HS-5 (cell line): ENCODE results near the gene NOX4.

Experiments used
- DNase-seq: peaks from one replicate; pipeline ENCODE4 v3.0.0-alpha.2; 2012; ENCODE audit warnings: low read depth

NOX4 gene

DNA sequence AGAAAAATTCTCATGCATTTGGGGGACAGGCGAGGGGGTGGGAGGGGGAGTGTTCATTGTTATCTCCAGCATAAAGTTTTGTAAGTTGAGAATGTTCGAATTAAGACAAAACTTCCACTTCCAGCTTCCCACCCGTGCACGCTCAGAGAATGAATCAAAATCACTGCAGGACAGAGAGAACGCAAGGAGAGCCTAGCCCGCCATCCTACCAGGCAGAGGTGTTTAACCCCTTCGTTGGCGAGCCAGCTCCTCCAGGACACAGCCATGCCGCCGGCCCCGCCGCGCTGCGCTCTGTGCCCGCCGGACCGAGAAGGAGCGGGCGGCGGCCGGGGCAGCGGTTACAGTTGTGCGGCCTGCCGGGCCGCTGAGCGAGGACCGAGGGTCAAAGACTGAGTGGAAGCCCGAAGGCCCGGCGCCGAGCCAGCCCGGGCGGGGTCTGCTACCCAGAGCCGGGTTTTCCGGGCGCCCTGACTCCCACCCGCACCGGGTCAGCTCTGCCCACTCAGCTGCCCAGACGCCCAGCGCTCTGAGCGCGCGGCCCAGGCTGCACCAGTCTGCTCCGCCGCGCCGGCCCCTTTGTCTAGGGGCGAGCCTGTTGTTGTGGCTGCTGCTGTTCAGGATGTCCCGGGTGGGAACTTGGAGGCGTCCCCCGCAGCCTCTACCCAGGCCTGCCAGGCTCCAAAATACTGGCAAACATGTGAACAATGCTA lies at the start of gene NOX4:
TSS of gene NOX4 (minus strand) at position 395 of the 710 bp plus-strand sequence. CDS start at position 266, 129 bp downstream.
- DNase-seq = no peak

DNA sequence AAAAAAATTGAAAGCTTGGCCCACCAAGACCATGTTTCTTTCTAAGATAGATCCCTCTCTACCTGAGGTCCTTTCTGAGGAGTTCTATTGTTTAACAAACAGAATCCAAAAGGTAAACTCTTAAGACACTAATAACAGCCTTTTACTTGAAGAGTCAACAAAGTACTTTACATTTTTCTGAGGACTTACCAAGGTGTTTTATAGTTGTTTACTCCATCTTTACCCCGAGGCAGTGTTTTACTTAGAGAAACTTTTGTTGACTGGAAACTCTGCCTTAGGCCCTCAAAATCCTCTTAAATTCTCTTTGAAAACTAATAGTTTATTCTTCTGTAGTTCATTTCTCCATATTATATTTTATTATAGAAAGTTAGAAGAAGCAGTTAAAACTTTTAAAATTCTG lies 49.7 kb upstream of the NOX4 start:
- no peak for DNase-seq

DNA sequence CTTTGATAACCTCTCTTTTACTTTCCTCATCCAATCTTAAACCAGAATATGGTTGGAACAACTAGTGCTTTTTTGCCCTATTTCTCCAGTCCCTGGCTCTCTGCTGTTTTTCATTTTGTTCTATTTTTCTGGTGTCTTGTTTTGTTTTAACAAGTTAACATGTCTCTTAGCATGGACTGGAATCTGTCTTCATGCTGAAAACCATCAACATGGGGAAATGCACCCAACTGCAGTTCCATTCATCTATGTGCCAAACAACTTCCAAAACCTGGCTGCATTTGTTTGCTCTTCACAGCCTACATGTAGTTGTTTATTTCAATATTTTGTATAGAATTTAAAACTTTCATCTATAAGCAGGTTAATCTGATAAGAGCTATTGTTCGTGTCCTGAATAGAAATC lies 46.8 kb upstream of the NOX4 start:
- DNase-seq = no peak

DNA sequence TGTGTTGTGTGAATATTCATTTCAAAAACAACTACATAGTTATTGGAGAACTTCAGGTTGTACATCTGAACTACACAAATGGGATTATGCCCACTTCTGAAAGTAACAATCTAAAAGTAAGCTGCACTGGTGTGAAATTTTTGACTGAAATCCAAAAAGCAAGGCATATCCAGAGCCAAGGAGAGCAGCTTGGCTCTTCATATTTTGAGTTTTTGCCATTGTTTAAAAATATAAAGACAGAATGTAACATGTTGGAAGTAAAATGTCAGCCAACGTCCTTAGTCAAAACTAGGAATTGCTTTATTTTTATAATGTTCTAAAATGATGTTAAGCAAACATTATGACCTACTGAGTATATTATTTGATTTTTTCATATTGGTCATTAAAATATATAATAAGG lies 45.8 kb upstream of the NOX4 start:
- no peak for DNase-seq

- DNase-seq = no peak
Measured at GRCh38 chr11:89535221-89535620, 44.0 kb upstream of the NOX4 start.

- DNase-seq = no peak
Measured at GRCh38 chr11:89529626-89530380, 38.6 kb upstream of the NOX4 start.

DNA sequence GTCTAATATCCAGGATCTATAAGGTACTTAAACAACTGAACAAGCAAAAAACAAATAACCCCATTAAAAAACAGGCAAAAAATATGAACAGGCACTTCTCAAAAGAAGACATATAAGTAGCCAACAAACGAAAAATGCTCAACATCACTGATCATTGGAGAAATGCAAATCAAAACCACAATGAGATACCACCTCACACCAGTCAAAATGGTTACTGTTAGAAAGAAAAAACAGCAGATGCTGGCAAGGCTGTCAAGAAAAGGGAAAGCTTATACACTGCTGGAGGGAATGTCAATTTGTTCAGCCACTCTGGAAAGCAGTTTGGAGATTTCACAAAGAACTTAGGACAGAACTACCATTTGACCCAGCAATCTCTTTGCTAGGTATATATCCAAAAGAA lies 30.6 kb upstream of the NOX4 start:
- DNase-seq = no peak

- no peak for DNase-seq
Measured at GRCh38 chr11:89521294-89521693, 30.1 kb upstream of the NOX4 start.

DNA sequence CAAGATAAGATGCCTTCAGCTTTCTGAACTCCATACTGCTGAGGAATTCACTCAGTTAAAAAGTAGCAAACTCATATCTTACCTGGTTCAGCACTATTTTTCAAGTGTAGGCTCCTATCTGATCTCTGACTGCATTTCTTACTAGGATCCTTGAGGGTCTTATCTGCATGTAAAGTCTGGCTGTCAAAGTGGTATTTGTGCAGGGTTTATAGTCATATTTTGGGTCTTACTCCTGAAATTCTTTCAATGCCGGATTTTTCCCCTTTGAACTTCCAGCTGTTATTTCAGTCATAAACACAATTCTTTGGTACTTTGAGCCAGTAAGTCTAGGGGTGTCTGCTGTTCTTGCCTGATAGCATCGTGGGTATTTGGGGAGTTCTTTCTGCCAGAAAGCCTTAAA lies 25.3 kb upstream of the NOX4 start:
- no peak for DNase-seq

- no peak for DNase-seq
Measured at GRCh38 chr11:89508544-89508943, 17.4 kb upstream of the NOX4 start.

- no peak for DNase-seq
Measured at GRCh38 chr11:89504270-89504669, 13.1 kb upstream of the NOX4 start.

GRCh38 chr11:89503422-89503821 lies 12.2 kb upstream of the NOX4 start:
- DNase-seq = no peak

DNA sequence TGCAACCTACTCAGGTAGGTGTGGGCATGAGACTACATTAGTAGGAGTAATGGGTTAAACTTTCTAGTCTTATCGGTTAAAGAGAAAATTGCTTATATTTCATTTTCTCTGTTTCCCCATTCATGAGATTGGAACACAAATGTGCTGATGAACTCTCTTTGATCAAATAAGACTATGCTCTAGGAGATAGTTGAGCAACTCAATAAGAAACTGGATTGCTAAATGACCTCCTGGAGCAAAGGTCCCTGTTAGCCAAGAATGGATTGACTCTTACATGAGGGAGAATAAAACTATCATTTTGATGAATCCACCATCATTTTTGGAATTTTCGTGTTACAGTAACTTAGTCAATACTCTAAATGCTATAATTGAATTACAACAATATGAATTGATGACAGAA lies 11.1 kb upstream of the NOX4 start:
- DNase-seq = no peak

DNA sequence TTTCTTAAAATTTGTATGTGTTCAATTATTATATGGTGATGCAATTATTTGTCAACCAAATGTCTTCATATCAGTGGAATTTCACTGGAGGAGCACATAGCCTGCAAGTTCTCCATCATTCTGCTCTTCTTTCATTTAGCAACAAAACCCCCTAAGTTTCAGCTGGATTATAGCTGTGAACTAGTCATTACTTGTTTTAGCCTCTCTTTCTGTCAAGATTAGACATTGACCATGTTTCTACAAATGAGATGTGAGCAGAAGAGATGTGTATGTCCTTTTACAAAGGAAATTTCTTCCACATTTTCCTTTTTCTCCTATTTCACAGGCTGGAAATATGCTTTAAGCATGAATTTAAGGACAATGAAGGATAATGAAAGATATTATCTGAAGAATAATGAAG lies 9.2 kb upstream of the NOX4 start:
- no peak for DNase-seq

GRCh38 chr11:89498845-89499448 lies 7.8 kb upstream of the NOX4 start:
- no peak for DNase-seq

GRCh38 chr11:89495951-89496350 lies 4.8 kb upstream of the NOX4 start:
- peak; percentile 65 for DNase-seq

DNA sequence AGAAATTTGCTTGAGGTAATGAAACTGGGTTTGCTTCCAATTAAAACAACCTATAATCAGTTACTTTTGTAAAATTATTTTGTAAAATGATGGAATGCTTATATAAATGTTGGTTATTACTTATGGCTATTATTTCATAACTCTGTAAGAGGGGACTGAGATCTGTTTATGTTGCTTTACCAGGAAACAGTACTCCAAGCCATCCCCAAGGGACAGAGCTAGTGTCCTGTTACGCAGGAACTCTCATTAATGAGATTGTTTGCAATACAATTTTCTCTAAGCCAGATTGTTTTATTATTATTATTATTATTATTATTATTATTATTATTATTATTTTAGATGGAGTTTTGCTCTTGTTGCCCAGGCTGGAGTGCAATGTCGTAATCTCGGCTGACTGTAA lies 2.3 kb upstream of the NOX4 start:
- DNase-seq = no peak

DNA sequence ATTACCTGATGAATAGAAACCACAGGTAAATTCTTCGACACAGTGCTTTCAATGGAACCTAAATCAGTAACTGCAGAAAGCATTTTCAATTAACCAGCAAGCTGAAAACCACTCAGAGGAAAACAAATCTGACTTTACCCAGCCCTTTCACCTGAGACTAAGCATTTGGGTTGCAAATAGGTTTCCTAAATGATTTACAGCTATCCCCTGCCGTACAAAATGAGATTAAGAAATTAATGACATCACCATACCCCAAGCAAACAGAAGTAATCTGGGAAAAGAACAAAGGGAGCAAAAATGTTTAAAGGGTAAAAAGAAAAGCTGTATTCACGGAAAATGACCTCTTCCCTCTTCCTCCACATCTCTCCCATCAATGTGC lies 584 bp downstream of the NOX4 start:
- no peak for DNase-seq

DNA sequence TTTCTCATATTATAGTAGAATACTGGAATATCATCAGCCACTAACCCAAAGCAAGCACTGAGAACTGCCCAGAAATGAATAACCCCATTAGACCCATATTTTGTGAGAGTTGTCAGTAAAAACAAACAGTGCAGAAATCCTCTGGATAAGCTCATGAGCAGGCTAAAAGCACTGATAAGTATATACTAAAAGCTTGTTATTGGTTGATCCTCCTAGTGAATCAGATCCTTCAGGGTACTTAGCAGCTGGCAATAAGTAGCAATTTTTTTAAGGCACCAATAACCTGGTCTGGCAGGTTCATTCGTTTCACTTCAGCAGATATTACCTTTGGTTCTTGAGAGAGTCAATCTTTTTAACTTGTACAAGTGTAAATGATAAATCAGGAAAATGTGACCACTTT lies 1.2 kb downstream of the NOX4 start:
- no peak for DNase-seq

DNA sequence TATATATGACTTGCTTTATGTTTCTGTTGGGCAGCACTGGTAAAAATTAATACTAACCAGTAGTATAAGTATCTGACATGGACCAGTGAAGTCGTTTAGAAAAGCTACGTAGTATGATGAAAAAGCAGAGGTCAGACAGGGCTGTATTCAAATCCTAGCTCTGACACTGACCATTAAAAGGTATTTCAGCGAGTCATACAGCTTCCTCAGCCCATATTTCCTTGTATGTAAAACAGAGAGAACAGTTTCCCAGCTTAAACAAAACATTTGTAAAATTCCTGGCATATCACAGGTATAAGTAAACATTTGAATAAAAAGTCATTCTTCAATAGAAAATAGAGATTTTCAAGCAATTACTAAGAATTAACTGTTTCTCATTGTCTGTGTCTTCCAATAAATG lies 4.2 kb downstream of the NOX4 start:
- DNase-seq = peak; percentile 22

DNA sequence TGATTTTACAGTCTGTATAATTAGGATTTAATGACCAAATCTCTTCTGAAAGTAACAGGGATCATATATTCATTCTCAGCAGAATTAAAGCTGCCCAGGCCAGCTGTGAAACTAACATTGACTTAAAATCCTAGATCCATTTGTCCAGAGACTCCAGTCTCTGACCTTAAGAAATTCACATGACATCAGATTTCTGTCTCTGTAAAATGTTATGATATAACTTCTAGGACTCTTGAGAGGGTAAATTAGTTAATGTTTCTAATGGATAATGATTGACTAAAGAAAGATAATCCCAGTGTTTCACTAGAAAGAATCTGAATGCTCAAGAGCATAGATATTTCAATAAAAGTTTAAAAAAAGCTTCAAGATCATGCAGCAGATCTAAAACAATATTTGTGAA lies 6.3 kb downstream of the NOX4 start:
- no peak for DNase-seq

DNA sequence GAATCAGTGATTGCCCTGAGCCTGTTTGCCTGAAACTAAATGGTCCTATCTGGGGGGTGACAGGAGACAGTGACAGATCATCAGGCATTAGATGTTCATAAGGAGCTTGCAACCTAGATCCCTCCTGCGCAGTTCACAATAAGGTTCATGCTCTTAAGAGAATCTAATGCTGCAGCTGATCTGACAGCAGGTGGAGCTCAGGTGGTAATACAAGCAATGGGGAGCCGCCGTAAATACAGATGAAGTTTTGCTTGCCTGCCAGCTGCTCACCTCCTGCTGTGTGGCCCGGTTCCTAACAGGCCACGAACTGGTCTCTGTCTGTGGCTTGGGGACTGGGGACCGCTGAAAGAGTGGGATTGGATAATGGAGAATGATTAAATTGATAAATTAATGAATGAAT lies 14.0 kb downstream of the NOX4 start:
- no peak for DNase-seq

DNA sequence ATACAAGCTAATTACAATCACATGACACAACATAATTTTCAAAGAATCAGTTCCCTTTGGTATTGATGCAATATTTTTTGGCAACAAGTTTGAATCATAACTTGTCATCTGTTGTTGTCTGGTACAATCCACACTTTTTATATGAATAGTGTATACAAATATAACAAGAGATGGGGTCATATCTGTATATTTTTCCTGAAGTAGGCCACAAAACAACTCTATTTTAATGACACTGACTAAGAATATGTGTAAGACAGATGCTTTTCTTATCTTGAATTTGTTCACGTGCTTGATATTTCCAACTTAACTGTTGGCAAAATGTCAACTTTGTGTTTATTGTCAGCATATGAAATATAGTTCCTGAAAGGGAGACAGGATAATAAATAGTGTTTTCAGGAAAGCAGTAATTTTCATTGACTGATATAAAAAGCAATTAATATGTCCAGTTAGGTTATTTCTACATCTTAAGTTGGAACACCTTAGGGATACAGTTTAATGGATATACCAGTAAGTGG lies 27.9 kb downstream of the NOX4 start:
- DNase-seq = no peak
